ENCODE results near the gene IGSF21. TPM values are rescaled to one million over a fixed set of nuclear protein-coding genes. Genes with fewer than 3 reads are reported as not detected.

The IGSF21 gene
- total and polyA plus RNA-seq, 2 donors (not counting 3 experiments of a cell fraction or from before 2014, with no cell fraction given): not detected

GRCh38 chr1:18132711-18133541 lies 25.3 kb downstream of the IGSF21 start:
- no peak overlapping the region for H3K27ac ChIP-seq (ENCODE audit: insufficient read depth, low read depth, low read length)
- no peak overlapping the region for H3K9ac ChIP-seq (replicated peaks; ENCODE audit: extremely low read depth, insufficient read depth, low read length)
- no peaks in the 10 kb centered on the region for H3K9me1 ChIP-seq (replicated peaks; ENCODE audit: control insufficient read depth, extremely low read depth, insufficient read depth, low read length)
- H3K79me2 ChIP-seq (ENCODE audit: control insufficient read depth, insufficient read depth, low read length): no peaks in the 10 kb centered on the region
- H3K27me3 ChIP-seq (ENCODE audit: control insufficient read depth in 2 of 2, insufficient read depth in 2 of 2, low read length in 2 of 2): no peaks in the 10 kb centered on the region
- no peaks in the 10 kb centered on the region for H4K20me1 ChIP-seq (replicated peaks; ENCODE audit: control insufficient read depth, extremely low read depth, insufficient read depth, low read length)
- no peak overlapping the region for H2AFZ ChIP-seq (ENCODE audit: low read depth, low read length)
- intact Hi-C loops (cut with micrococcal nuclease): no loop called here
- dilution Hi-C loops (cut with MboI; ENCODE audit: extremely low pct_ligation_motif_present, low sequenced_read_pairs): no loop called here
- DNase-seq (ENCODE audit: low read depth, low spot score): no peak
- no peak overlapping the region for H3K4me2 ChIP-seq (ENCODE audit: insufficient read depth, low read length)
- no peaks in the 10 kb centered on the region for H3K36me3 ChIP-seq (ENCODE audit: control insufficient read depth in 2 of 2, extremely low read depth in 1 of 2, insufficient read depth in 2 of 2, low read length in 2 of 2)
- H3K4me1 ChIP-seq (ENCODE audit: control insufficient read depth, extremely low read depth, insufficient read depth, low read length): no peaks in the 10 kb centered on the region
- H3K9me3 ChIP-seq (replicated peaks; ENCODE audit: control insufficient read depth, insufficient read depth, low read length): no peaks in the 10 kb centered on the region
- ChIA-PET POLR2A (no interaction called here), CTCF (interaction anchor here (1.0 kb wide), 1 partner anchor 472 kb away, joined by 3 read pairs; no protein-coding TSS in a partner anchor)
- FAIRE-seq: no peak
- no peak overlapping the region for H3K4me3 ChIP-seq (replicated peaks in 1 of 3; ENCODE audit: insufficient read depth in 1 of 3, low read depth in 1 of 3, low read length in 3 of 3)
- TF ChIP-seq FOS (IDR thresholded peaks at IDR 0.05; ENCODE audit: borderline replicate concordance, insufficient read depth, low read length) (no peak), POLR2A (IDR thresholded peaks at IDR 0.05; ENCODE audit: low read depth, low read length) (no peak), EZH2 (IDR thresholded peaks at IDR 0.05; ENCODE audit: borderline replicate concordance, low read depth, low read length, severe bottlenecking) (no peak), GATA2 (IDR thresholded peaks at IDR 0.05; ENCODE audit: insufficient read depth, insufficient read length, low read depth, low read length) (no peak), MAX (IDR thresholded peaks at IDR 0.05; ENCODE audit: insufficient read depth, insufficient read length) (no peak), CTCF (IDR thresholded peaks at IDR 0.05; ENCODE audit: extremely low read depth in 1 of 2, insufficient read depth in 1 of 2, low read depth in 1 of 2, low read length in 2 of 2) (no peak), MYC (IDR thresholded peaks at IDR 0.05; ENCODE audit: low read depth, low read length) (no peak), JUN (IDR thresholded peaks at IDR 0.05; ENCODE audit: borderline replicate concordance, insufficient read depth, insufficient read length, low read depth) (no peak), POLR2AphosphoS5 (IDR thresholded peaks at IDR 0.05; ENCODE audit: insufficient read depth, low read depth, low read length) (no peak)
- BruUV-seq (replicated peaks): no TSS peak
